NK-92 (cell line): ENCODE results near the gene IPP.
A peak's percentile ranks its signal among the peaks of the same experiment; 100 is the strongest.
"Not testable (repeated sequence)": the region's sequence is repeated elsewhere in the genome, so short reads cannot be mapped to it uniquely, and the experiment has no call there.

Experiments
- DNase-seq: peaks from one replicate; lab custom pipeline; 2025; ENCODE audit not compliant: unreplicated experiment; lab: John Stamatoyannopoulos, UW

Gene IPP

DNA sequence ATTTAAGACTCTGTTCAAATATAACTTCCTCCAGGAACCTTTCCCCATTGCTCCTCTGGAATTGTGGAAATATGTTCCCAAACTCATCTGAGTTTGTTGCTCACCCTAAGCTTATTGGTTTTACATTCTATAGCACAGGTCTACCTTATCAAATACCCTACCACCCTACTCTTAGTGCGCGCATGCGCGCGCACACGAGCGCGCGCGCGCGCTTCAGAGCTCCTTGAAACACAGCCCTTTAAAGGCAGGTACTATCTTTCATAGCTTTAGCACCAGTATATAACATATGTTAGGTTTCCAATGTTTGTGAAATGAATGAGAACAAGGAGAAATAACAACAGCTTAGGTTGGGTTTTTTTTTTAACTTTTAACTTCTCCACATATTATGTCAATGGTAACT is 3.5 kb downstream of the IPP start:
- no peak for DNase-seq

DNA sequence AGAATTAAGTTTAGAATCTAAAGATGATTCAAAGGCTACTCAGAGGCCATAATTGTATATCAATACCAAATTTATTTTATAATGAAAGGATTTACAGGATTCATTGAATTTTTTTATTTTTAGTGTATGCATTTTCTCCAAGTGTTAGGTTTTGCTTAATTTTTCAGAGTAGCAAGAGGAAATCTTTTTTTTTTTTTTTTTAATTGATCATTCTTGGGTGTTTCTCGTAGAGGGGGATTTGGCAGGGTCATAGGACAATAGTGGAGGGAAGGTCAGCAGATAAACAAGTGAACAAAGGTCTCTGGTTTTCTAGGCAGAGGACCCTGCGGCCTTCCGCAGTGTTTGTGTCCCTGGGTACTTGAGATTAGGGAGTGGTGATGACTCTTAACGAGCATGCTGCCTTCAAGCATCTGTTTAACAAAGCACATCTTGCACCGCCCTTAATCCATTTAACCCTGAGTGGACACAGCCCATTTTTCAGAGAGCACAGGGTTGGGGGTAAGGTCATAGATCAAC is 10.8 kb downstream of the IPP start:
- not testable (repeated sequence) for DNase-seq

DNA sequence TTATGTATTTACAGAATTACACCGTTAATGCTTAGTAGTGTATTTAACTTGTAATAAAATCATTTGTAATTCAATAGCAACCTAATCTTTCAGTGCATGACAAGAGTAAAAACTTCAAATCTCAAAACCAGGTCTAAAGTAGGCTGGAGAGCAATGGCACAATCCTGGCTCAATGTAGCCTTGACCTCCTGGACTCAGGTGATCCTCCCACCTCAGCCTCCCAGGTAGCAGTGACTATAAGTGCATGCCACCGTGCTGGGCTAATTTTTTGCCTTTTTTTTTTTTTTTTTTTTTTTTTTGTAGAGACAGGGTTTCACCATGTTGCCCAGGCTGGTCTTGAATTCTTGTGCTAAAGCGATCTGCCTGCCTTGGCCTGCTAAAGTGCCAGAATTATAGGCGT is 11.3 kb downstream of the IPP start:
- DNase-seq, result no peak

DNA sequence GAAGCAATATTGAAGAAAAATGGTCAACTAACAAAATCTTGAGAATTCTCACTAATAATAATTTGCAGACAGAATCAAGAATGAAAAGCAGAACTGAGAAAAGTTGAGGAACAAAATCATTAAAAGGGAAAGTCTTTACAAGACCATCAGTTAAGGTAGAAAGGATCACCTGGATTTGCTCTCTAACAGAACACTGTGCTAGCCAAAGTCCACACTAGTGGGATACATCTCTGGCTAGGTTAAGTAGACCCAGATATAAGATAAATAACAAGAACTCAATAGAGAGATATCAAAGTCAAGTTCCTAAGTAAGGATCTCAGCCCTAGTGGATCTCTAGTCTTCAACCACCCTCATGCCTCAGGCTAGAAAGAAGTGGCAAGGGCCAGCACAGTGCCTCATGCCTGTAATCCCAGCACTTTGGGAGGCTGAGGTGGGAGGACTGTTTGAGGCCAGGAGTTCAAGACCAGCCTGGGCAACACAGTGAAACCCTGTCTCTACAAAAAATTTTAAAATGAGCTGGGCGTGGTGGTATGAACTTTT is 19.6 kb downstream of the IPP start:
- no peak for DNase-seq

DNA sequence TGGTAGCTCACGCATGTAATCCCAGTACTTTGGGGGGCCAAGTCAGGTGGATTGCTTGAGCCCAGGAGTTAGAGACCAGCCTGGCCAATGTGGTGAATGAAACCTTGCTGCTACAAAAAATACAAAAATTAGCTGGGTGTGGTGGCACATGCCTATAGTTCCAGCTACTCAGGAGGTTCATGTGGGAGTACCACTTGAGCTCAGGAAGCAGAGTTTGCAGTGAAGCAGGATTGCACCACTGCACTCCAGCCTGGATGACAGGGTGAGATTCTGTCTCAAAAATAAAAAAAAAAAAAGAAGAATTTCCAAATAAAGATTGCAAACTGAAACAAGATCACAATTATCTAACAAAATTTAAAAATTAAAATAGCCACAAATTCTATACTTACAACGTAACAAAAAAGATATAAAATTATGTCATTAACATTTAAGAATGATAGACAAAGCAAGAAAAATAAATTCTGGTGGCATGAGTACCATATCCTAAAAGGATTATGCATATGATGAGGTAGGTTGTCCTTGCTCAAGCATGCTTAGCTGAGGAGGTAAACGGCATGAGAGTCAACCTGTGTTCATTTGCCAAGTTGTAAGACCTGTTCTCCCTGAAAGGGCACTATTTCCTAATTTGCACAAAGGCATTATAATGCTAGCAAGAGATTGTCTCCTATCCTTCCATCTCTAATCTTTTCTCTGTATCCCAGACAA is 20.2 kb downstream of the IPP start:
- no peak for DNase-seq

DNA sequence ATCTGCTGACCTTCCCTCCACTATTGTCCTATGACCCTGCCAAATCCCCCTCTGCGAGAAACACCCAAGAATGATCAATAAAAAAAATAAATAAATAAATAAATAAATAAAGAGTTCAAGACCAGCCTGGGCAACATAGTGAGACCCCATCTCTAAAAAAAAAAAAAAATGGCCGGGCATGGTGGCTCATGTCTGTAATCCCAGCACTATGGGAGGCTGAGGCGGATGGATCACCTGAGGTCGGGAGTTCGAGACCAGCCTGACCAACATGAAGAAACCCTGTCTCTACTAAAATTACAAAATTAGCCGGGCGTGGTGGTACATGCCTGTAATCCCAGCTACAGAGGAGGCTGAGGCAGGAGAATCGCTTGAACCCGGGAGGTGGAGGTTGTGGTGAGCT is 24.4 kb downstream of the IPP start:
- not testable (repeated sequence) for DNase-seq

DNA sequence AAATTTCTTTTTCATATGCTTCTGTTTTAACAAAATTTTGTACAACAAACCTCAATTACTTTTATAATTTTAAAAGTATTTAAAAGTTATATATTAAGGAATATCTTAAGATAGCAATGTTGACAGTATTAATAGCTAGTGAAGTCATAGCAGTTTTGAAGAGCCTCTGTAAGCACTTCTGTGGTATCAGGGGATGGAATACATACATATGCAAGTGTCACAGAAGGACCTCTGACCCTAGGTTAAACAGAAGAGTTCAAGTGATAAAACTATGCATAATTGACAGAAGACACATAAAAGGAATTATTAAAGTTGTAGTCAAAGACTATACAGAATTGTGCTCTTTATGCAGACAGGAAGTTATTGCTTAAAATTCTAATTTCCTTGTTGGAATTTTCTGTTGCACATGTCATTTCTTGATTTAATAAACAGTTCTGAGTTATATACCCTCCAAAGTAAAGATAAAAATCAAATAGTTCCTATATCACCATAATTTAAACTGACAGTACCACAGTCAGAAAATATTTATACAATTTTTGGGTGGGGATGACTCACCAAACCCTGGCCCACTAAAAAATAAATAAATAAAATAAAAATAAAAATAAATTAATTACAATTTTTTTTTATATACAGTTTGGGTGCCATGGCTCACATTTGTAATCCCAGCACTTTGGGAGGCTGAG is 27.1 kb downstream of the IPP start:
- DNase-seq, result no peak

DNA sequence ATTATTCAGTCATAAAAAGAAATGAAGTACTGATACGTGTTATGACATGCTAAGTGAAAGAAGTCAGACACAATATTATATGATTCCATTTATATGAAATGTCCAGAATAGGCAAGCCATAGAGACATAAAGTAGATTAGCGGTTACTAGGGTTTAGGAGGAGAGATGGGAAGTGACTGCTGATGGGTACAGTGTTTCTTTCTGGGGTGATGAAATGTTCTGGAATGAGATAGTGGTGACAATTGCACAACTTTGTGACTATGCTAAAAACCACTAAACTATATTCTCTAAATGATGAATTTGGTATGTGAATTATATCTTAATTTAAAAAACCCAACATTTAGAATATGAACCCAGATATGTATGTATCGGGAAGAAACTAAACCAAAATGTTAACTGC is 27.6 kb downstream of the IPP start:
- no peak for DNase-seq

DNA sequence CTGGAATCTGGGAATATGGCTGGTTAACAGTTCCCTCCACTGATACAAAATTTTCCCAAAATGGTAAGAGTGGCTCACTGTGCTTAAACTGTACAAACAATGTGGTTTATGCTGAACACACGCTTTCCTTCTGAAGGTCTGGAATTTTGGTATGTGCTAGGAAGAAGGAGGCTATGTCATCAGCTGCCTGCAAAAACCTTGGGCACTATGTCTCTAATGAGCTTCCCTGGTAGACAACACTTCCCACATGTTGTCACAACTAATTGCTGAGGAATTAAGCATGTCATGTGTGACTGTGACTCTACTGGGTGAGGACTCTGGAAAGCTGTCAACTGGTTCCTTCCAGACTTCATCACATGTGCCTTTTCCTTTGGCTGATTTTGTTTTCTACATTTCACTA is 29.2 kb downstream of the IPP start:
- DNase-seq, result no peak

DNA sequence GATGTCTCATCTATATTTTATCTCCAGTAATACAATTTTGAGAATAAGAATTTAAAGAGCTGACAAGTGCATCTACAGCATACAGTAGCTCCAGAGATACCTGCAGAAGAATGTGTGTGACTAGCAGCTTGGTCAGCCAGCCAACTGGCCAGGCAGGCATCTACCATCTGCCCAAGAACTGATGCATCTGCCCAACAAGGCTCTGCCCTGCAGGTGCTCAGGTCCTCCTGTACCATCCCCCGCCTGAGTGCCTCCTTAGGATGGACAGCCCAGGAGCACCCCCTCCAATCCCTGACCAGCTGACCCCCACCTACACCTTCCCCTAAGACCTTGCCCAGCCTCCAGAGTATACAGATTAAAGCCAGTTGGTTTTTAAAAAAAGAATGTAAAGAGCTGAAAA is 32.2 kb downstream of the IPP start:
- no peak for DNase-seq

DNA sequence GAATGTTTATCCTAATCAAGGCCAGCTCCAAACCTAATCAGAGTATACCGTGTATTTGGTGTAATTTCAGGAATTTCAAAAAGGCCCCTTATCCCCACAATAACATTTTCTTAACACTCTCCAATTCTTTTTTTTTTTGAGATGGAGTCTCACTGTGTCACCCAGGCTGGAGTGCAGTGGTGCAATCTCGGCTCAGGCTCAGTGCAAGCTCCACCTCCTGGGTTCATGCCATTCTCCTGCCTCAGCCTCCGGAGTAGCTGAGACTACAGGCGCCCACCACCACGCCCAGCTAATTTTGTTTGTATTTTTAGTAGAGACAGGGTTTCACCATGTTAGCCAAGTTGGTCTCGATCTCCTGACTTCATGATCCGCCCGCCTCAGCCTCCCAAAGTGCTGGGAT is 33.1 kb downstream of the IPP start:
- not testable (repeated sequence) for DNase-seq

DNA sequence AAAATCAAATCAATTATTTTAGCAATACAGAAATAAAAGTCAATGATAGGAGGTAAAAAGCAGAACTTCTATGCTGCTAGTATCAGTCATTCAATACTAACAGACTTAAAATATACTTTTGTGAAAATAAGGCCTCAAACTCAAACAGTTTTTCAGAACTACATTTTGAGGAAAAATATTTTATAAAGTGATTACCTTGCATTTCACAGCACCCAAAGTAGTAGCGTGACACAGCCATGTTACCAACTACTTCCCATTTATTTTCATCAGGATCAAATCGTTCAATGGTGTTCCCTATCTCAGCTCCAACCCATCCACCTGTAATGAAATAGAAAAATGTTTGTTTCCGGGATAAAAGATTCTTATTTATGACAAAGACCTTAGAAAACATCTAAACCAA is 33.8 kb downstream of the IPP start:
- DNase-seq, result no peak

DNA sequence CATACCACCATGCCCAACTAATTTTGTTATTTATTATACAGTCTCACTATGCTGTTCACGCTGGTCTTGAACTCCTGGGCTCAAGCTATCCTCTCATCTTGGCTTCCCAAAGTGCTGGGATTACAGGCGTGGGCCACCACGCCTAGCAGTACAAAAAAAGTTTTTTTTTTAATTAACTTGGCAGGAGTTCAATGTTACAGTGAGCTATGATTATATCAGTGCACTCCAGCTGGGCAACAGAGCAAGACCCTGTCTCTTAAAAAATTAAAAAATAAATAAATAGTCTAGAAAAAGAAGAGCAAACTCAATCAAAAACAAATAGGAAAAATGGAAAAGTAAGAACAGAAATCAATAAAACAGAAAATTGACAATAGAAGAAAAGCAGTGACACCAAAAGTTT is 36.7 kb downstream of the IPP start:
- no peak for DNase-seq

DNA sequence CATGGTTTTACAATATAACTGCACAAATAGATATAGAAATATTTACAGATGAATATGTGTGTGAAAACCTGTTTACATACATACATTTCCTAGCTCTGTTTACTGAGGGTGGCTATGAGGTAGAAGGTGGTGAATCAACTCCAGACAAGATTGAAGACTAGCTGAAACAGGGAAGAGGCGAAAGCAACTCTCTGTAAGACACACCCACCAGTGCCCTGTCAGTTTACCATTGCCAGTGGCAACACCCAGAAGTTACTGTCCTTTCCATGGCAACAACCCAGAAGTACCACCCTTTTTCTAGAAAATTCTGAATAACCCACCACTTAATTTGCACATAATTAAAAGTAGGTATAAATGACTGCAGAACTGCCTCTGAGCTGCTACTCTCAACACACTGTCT is 45.8 kb downstream of the IPP start:
- DNase-seq, result no peak

DNA sequence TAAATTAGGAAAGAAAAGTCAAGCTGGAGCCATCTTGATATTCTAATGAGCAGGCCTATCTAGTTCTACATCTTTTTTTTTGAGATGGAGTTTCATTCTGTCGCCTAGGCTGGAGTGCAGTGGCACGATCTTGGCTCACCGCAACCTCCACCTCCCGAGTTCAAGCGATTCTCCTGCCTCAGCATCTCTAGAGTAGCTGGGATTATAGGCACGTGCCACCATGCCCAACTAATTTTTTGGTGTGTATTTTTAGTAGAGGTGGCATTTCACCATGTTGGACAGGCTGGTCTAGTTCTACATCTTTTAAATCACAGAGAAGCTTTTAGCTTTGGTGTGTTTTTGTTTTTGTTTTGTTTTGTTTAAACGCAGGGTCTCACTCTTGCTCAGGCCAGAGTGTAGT is 55.6 kb downstream of the IPP start:
- no peak for DNase-seq

DNA sequence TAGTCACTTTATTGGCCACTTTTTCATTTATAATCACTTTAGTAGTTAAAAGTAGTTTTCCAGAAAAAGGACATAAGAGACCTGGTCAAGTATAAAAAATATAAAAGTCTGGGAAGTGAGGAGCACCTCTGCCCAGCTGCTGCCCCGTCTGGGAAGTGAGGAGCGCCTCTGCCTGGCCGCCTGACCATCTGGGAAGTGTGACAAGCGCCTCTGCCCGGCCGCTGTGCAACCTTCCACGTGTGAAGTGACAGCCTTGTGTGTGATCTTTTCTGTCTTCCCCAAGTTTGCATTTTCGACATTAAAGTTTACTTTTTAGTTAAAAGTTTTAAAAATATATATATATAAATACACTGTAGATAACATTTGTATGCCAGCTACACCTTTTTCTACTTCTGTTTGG is 56.6 kb downstream of the IPP start:
- DNase-seq, result not testable (repeated sequence)

DNA sequence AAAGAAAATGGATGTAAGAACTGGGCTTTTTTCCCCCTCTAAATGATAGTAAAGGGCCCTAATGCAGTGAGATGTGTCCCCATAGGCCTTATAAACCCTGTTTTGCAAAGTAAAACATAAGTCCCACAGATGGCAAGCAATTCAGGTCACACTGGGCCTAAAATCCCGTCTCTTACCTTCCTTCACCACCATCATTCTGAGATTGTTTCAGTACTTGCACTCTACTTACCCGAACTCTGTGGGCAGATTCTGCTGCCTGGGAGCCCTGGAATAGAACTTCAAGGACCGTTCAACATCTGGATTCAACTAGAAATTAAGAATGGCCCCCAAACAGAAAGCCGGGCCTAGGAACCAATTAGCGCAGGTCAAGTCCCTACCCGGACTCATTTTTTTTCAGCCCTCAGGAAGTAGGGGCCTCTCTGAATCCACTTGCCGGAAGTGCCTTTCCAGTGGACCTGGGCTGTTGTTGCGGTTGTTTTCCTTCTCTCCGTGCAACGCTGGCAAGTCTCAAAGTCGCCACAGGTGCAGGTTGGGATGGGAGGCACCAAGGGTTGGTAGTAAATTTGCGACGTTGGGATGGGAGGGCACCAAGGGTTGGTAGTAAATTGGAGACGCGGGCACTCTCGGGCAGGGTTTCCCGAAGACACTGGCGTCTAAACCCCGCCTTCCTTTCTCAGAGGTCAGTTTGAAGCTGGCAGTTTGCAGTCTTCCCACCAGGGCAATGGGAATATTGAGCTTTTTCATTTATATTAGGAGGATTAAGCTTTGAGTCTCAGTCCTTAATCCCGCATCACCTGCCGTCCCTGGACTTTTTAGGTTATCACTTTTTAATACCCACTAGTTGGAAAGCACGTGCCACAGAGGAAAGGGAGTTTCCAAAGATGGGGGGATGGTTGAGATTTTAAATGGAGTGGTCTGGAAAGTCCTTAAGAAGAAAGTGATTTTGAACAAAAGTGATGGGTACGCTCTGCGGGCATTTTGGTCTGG is 62.4 kb downstream of the IPP start, which contains the start of gene TMEM69:
TMEM69 (plus strand) TSS at position 428 of the 987 bp plus-strand sequence. CDS start 2,888 bp downstream, outside the sequence.
- peak; percentile 11 for DNase-seq

DNA sequence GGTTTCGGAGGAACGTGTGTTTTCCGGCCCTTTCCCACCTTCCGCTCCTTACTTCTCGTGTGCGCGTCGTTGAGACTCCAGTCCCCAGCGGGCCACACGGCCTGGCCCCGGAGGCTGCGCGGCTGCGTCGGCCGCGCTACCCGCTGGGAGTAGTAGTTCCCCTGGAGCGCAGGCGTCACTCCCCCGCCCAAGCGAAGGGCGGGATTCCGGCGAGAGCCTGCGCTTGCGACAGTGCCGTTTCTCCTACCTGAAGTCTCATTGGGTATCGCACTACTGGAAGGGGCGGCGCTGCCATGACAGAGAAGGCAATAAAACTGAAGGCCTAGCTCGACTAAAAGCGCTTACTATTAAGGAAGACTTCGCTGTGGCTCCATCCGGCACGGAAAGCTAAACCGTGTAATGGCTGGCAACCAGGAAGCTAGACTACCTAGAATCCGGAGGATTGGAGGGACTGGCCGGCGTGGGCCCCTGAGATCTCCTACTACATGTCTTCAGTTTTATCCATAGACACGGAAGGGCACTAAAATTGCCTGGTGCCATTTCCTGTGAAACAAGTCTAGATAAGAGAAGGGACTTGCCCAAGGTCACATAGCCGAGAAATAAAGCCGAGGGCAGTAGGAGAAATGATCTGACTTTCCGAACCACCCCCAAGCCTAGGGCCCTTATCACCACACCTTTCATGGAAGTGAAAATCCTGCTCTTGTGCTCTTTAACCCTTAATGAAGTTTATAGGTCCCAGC is 63.3 kb downstream of the IPP start:
- DNase-seq, result peak; percentile 87

DNA sequence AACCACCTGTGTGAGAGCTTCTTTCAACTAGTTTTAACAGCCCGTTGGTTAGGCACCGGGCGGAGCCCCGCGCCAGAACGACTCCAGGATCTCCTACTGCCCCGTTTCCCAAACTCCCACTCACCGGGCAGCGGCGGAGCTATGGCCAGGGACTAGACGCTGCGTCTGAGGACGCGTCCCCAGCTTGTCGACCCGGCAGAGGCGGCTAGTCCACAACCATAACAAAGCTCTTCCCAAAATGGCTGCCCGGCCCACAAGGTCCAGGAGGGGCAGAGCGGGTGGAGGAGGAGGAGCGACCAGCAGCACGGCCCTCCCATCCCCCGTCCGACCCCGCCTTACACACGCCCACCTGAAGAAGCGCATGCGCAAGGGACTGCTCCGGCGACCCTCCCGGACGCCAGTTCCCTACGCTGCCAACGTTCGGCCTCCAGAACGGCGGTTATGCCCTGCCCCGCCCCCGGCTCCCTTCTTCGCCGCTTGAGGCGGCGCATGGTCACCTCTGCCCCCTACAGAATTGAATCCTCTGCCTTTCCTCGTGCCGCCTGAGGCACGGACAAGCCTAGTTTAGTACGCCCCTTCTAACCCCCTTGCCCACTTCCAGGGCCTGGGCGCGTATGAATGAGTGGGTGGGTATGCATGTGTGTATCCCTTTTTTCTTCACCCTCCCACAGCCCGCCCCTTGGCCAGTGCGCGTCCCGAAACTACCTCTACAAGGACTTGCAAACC is 64.0 kb downstream of the IPP start, which contains the start of gene GPBP1L1:
GPBP1L1 (minus strand) TSS at position 246 of the 726 bp plus-strand sequence. CDS start 27,446 bp downstream, outside the sequence.
- DNase-seq, result peak; percentile 79

DNA sequence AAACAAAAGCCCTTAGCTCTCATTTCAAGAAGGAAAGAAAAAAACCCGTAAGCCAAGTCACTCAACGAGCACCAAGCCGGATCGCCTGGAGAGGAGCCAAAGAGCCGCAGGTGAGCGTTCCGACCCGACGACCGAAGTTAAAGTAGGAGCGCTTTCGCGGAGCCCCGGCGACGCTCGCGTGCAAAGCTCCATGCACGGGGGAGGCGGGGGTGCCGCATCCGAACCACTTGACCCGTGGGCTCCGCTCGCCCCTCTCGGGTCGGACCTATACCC is 64.5 kb downstream of the IPP start:
- DNase-seq, result no peak
